ENCODE results near the gene USP34. TPM values are rescaled to one million over a fixed set of nuclear protein-coding genes. Genes with fewer than 3 reads are reported as not detected.

Gene USP34
- total and polyA plus RNA-seq, 2 of the 8 experiments (the other 6 are each of a cell fraction or from before 2014, with no cell fraction given): 56.7 to 91.7 TPM

DNA sequence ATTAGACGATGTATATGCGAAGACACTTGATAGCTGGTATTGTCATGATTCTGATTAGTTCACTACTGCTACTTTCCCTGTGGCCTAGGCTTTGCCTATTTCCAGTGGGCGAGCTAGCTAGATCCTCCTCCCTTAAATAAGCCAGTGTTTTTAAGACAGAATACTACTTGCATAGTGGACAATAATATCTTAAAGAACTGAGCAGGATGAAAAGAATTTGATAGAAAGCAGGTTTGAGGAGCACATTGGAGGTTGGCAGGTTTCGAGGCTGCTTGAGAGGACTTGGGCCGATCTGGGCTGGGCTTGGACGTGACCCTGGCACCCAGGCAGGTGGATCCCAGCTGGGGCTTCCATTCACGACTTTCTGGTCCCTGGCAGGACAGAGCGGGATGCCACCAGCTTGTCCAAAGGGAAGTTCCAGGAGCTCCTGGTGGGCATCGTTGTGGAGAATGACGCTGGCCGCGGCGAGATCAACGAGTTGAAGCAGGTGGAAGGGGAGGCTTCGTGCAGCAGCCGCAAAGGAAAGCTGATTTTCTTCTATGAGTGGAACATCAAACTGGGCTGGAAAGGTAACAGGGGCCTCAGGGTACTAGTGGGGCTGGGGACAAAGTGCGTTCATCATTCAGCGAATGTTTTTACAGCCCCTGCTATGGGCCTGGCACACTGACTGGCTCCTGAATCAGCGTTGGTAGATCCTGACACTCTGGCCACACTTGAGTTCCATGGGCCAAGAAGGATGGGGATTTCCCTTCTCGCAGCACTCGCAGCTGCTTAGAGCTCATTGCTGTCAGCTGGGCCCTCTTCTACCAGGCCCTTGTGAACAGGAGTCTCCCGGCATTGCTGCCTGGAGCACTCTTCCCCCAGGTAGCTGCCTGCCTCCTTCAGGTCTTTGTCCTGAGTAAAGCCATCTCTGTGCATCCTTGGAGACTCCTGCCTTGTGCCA lies 292.0 kb downstream of the USP34 start (continued):
- TF ChIP-seq, protein P1, sequence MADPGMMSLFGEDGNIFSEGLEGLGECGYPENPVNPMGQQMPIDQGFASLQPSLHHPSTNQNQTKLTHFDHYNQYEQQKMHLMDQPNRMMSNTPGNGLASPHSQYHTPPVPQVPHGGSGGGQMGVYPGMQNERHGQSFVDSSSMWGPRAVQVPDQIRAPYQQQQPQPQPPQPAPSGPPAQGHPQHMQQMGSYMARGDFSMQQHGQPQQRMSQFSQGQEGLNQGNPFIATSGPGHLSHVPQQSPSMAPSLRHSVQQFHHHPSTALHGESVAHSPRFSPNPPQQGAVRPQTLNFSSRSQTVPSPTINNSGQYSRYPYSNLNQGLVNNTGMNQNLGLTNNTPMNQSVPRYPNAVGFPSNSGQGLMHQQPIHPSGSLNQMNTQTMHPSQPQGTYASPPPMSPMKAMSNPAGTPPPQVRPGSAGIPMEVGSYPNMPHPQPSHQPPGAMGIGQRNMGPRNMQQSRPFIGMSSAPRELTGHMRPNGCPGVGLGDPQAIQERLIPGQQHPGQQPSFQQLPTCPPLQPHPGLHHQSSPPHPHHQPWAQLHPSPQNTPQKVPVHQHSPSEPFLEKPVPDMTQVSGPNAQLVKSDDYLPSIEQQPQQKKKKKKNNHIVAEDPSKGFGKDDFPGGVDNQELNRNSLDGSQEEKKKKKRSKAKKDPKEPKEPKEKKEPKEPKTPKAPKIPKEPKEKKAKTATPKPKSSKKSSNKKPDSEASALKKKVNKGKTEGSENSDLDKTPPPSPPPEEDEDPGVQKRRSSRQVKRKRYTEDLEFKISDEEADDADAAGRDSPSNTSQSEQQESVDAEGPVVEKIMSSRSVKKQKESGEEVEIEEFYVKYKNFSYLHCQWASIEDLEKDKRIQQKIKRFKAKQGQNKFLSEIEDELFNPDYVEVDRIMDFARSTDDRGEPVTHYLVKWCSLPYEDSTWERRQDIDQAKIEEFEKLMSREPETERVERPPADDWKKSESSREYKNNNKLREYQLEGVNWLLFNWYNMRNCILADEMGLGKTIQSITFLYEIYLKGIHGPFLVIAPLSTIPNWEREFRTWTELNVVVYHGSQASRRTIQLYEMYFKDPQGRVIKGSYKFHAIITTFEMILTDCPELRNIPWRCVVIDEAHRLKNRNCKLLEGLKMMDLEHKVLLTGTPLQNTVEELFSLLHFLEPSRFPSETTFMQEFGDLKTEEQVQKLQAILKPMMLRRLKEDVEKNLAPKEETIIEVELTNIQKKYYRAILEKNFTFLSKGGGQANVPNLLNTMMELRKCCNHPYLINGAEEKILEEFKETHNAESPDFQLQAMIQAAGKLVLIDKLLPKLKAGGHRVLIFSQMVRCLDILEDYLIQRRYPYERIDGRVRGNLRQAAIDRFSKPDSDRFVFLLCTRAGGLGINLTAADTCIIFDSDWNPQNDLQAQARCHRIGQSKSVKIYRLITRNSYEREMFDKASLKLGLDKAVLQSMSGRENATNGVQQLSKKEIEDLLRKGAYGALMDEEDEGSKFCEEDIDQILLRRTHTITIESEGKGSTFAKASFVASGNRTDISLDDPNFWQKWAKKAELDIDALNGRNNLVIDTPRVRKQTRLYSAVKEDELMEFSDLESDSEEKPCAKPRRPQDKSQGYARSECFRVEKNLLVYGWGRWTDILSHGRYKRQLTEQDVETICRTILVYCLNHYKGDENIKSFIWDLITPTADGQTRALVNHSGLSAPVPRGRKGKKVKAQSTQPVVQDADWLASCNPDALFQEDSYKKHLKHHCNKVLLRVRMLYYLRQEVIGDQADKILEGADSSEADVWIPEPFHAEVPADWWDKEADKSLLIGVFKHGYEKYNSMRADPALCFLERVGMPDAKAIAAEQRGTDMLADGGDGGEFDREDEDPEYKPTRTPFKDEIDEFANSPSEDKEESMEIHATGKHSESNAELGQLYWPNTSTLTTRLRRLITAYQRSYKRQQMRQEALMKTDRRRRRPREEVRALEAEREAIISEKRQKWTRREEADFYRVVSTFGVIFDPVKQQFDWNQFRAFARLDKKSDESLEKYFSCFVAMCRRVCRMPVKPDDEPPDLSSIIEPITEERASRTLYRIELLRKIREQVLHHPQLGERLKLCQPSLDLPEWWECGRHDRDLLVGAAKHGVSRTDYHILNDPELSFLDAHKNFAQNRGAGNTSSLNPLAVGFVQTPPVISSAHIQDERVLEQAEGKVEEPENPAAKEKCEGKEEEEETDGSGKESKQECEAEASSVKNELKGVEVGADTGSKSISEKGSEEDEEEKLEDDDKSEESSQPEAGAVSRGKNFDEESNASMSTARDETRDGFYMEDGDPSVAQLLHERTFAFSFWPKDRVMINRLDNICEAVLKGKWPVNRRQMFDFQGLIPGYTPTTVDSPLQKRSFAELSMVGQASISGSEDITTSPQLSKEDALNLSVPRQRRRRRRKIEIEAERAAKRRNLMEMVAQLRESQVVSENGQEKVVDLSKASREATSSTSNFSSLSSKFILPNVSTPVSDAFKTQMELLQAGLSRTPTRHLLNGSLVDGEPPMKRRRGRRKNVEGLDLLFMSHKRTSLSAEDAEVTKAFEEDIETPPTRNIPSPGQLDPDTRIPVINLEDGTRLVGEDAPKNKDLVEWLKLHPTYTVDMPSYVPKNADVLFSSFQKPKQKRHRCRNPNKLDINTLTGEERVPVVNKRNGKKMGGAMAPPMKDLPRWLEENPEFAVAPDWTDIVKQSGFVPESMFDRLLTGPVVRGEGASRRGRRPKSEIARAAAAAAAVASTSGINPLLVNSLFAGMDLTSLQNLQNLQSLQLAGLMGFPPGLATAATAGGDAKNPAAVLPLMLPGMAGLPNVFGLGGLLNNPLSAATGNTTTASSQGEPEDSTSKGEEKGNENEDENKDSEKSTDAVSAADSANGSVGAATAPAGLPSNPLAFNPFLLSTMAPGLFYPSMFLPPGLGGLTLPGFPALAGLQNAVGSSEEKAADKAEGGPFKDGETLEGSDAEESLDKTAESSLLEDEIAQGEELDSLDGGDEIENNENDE (IDR thresholded peaks at IDR 0.05; ENCODE audit: insufficient replicate concordance, low read length): no peak
- TF ChIP-seq HDAC6 (IDR thresholded peaks at IDR 0.05; ENCODE audit: low read depth, low read length) (no peak), POLR2AphosphoS5 (IDR thresholded peaks at IDR 0.05; ENCODE audit: low read depth, low read length) (no peak), SP2 (IDR thresholded peaks at IDR 0.05; ENCODE audit: low read length) (no peak), SP4 (IDR thresholded peaks at IDR 0.05; ENCODE audit: low read length) (no peak), TCF12 (IDR thresholded peaks at IDR 0.05; ENCODE audit: low read depth, low read length) (no peak), RXRA (IDR thresholded peaks at IDR 0.05; ENCODE audit: insufficient read depth, low read depth, low read length) (no peak)
- TF ChIP-seq, protein P2, sequence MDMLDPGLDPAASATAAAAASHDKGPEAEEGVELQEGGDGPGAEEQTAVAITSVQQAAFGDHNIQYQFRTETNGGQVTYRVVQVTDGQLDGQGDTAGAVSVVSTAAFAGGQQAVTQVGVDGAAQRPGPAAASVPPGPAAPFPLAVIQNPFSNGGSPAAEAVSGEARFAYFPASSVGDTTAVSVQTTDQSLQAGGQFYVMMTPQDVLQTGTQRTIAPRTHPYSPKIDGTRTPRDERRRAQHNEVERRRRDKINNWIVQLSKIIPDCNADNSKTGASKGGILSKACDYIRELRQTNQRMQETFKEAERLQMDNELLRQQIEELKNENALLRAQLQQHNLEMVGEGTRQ (IDR thresholded peaks at IDR 0.05; ENCODE audit: low read length): no peak

Data from H1 (cell line).